ENCODE data around the gene SMYD3.

GRCh38 chr1:246159279-246160227 is 347.5 kb downstream of the SMYD3 start:
- no peak for TF ChIP-seq IRF2 (CRISPR knock-in tag; IDR thresholded peaks at IDR 0.05)
- TF ChIP-seq FOS (IDR thresholded peaks at IDR 0.05; ENCODE audit: extremely low read depth, insufficient read length): no peak
- TF ChIP-seq KDM5B (IDR thresholded peaks at IDR 0.05; ENCODE audit: insufficient replicate concordance, low read depth, low read length): no peak
- no peak for TF ChIP-seq RFX5 (IDR thresholded peaks at IDR 0.05; ENCODE audit: low read depth, low read length)
- no peak for TF ChIP-seq NR0B1 (IDR thresholded peaks at IDR 0.05; ENCODE audit: partially characterized antibody)
- TF ChIP-seq EP300 (IDR thresholded peaks at IDR 0.05; ENCODE audit: low read length): no peak

Measured in K562 (cell line).